ENCODE data around the gene VIT. TPM values are rescaled to one million over a fixed set of nuclear protein-coding genes. Genes with fewer than 3 reads are reported as not detected.

The VIT gene
- total RNA-seq, 1 experiment from 2014 or later: not detected

GRCh38 chr2:36858551-36859365 lies 162.3 kb downstream of the VIT start:
- in situ Hi-C loops (cut with HindIII; ENCODE audit: low pct_unique_long_range_greater_than_20kb, low sequenced_read_pairs): no loop called here
- DNase-seq (ENCODE audit: low read depth, low spot score): no peak

- no peak for DNase-seq (ENCODE audit: low read depth, low spot score)
- in situ Hi-C loops (cut with HindIII; ENCODE audit: low pct_unique_long_range_greater_than_20kb, low sequenced_read_pairs): no loop called here
Measured at GRCh38 chr2:36859366-36859792, 162.9 kb downstream of the VIT start.

GRCh38 chr2:36861896-36862295 lies 165.4 kb downstream of the VIT start:
- DNase-seq (ENCODE audit: low read depth, low spot score): no peak
- in situ Hi-C loops (cut with HindIII; ENCODE audit: low pct_unique_long_range_greater_than_20kb, low sequenced_read_pairs): no loop called here

Other genes starting within 250 kb of the VIT start
- gene FEZ2, start 98.5 kb upstream of the VIT start, total RNA-seq (2014; rRNA removed; shearing (Covaris generic)): 58.1 and 59.6 TPM in 2 replicates